H9 (cell line): ENCODE data around the gene SCN1B. TPM values are rescaled to one million over a fixed set of nuclear protein-coding genes. Genes with fewer than 3 reads are reported as not detected.
"Not testable (repeated sequence)": the region's sequence is repeated elsewhere in the genome, so short reads cannot be mapped to it uniquely, and the experiment has no call there.

ENCODE experiments used
- DNase-seq: peaks from one replicate; pipeline ENCODE4 v3.0.0-alpha.2; 2017
- H2AFZ ChIP-seq: one replicate; pipeline ENCODE4 v1.6.1; 2013; ENCODE audit warnings: mild to moderate bottlenecking, low read length, control low read depth, moderate library complexity
- H2AK5ac ChIP-seq: 2 replicates; pipeline ENCODE4 v1.6.1; 2013; ENCODE audit warnings: low read length, control low read depth, mixed read lengths; ENCODE audit not compliant: insufficient read length
- H2BK120ac ChIP-seq: one replicate; pipeline ENCODE4 v1.6.1; 2013; ENCODE audit warnings: low read depth, mild to moderate bottlenecking, low read length, control low read depth, inconsistent platforms; ENCODE audit not compliant: poor library complexity, severe bottlenecking
- H2BK12ac ChIP-seq: 2 replicates; pipeline ENCODE4 v1.6.1; 2013; ENCODE audit warnings: low read length, control low read depth, mixed read lengths, low read depth; ENCODE audit not compliant: insufficient read length
- H2BK15ac ChIP-seq: 2 replicates; pipeline ENCODE4 v1.6.1; 2013; ENCODE audit warnings: low read depth, low read length, control low read depth
- H2BK20ac ChIP-seq: one replicate; pipeline ENCODE4 v1.6.1; 2013; ENCODE audit warnings: low read depth, mild to moderate bottlenecking, low read length, control low read depth, inconsistent platforms; ENCODE audit not compliant: poor library complexity, severe bottlenecking
- H2BK5ac ChIP-seq: 2 replicates; pipeline ENCODE4 v1.6.1; 2013; ENCODE audit warnings: low read length, control low read depth, mixed read lengths; ENCODE audit not compliant: insufficient read length
- H3K14ac ChIP-seq: 2 replicates; pipeline ENCODE4 v1.6.1; 2013; ENCODE audit warnings: low read length, control low read depth; ENCODE audit not compliant: insufficient read depth
- H3K18ac ChIP-seq: 2 replicates; pipeline ENCODE4 v1.6.1; 2013; ENCODE audit warnings: low read depth, mild to moderate bottlenecking, mixed read lengths, low read length, control low read depth; ENCODE audit not compliant: insufficient read length
- H3K23ac ChIP-seq: 2 replicates; pipeline ENCODE4 v1.6.1; 2013; ENCODE audit warnings: low read length, control low read depth, mixed read lengths, low read depth; ENCODE audit not compliant: insufficient read length
- H3K23me2 ChIP-seq: 2 replicates; pipeline ENCODE4 v1.6.1; 2013; ENCODE audit warnings: low read depth, mild to moderate bottlenecking, mixed read lengths, low read length, control low read depth; ENCODE audit not compliant: insufficient read length, poor library complexity, severe bottlenecking
- H3K27ac ChIP-seq: 2 replicates; pipeline ENCODE4 v1.5.1; 2013; ENCODE audit warnings: low read length, control low read depth, mixed read lengths, low read depth; ENCODE audit not compliant: insufficient read length
- H3K27me3 ChIP-seq: 2 replicates; pipeline ENCODE4 v1.6.1; 2013; ENCODE audit warnings: low read length, control low read depth, inconsistent platforms; ENCODE audit not compliant: insufficient read depth
- H3K4ac ChIP-seq: 2 replicates; pipeline ENCODE4 v1.6.1; 2013; ENCODE audit warnings: low read depth, mild to moderate bottlenecking, control low read depth, inconsistent platforms, low read length, moderate library complexity
- H3K4me1 ChIP-seq: 2 replicates; pipeline ENCODE4 v1.6.1; 2013; ENCODE audit warnings: low read length, control low read depth, inconsistent platforms; ENCODE audit not compliant: insufficient read depth
- H3K4me2 ChIP-seq: 2 replicates; pipeline ENCODE4 v1.6.1; 2013; ENCODE audit warnings: low read length, control low read depth, mixed read lengths; ENCODE audit not compliant: insufficient read length, insufficient read depth
- H3K56ac ChIP-seq: 2 replicates; pipeline ENCODE4 v1.6.1; 2013; ENCODE audit warnings: low read depth, mild to moderate bottlenecking, mixed read lengths, low read length, control low read depth; ENCODE audit not compliant: insufficient read length
- H3K79me1 ChIP-seq: 2 replicates; pipeline ENCODE4 v1.6.1; 2013; ENCODE audit warnings: low read depth, mild to moderate bottlenecking, moderate library complexity, low read length, control low read depth, inconsistent platforms; ENCODE audit not compliant: insufficient read depth, poor library complexity, severe bottlenecking
- H3K79me2 ChIP-seq: 2 replicates; pipeline ENCODE4 v1.6.1; 2013; ENCODE audit warnings: low read length, control low read depth, inconsistent platforms; ENCODE audit not compliant: insufficient read depth
- H3K9ac ChIP-seq: 2 replicates; pipeline ENCODE4 v1.6.1; 2013; ENCODE audit warnings: low read length, control low read depth, mixed read lengths; ENCODE audit not compliant: insufficient read length; ENCODE audit errors: extremely low read depth
- H3K9me3 ChIP-seq: one replicate; pipeline ENCODE4 v1.6.1; 2013; ENCODE audit warnings: low read depth, low read length, inconsistent platforms; ENCODE audit not compliant: control insufficient read depth
- H3T11ph ChIP-seq: one replicate; pipeline ENCODE4 v1.6.1; 2013; ENCODE audit warnings: mild to moderate bottlenecking, low read length, control low read depth, inconsistent platforms
- H4K20me1 ChIP-seq: one replicate; pipeline ENCODE4 v1.6.1; 2013; ENCODE audit not compliant: control insufficient read depth, insufficient read length, insufficient read depth
- H4K5ac ChIP-seq: 2 replicates; pipeline ENCODE4 v1.6.1; 2013; ENCODE audit warnings: low read depth, mild to moderate bottlenecking, mixed read lengths, low read length, control low read depth; ENCODE audit not compliant: insufficient read length
- H4K8ac ChIP-seq: replicated peaks from 2 replicates; pipeline ENCODE4 v1.6.1; 2013; ENCODE audit warnings: low read length, control low read depth, mixed read lengths, low read depth; ENCODE audit not compliant: insufficient read length
- H4K91ac ChIP-seq: 2 replicates; pipeline ENCODE4 v1.6.1; 2013; ENCODE audit warnings: low read depth, mild to moderate bottlenecking, moderate library complexity, mixed read lengths, low read length, control low read depth; ENCODE audit not compliant: insufficient read length
- H3K27ac Mint-ChIP-seq, 3 experiments: 2 replicates in 2 of 3; 3 replicates in 1 of 3; pipeline ENCODE4 v1.8.0; 2020 to 2021; ENCODE audit warnings: mixed read lengths in 3 of 3, mild to moderate bottlenecking in 1 of 3, moderate library complexity in 1 of 3
- H3K27me3 Mint-ChIP-seq: 2 replicates; pipeline ENCODE4 v1.8.0; 2021; ENCODE audit warnings: low read depth, mild to moderate bottlenecking, moderate library complexity, mixed read lengths
- H3K36me3 Mint-ChIP-seq, 3 experiments: 2 replicates in 2 of 3; 3 replicates in 1 of 3; pipeline ENCODE4 v1.8.0; 2020 to 2021; ENCODE audit warnings: low read depth in 3 of 3, mixed read lengths in 3 of 3; ENCODE audit not compliant: insufficient read depth in 1 of 3
- H3K4me1 Mint-ChIP-seq, 2 experiments: 2 replicates each; pipeline ENCODE4 v1.8.0; 2020; ENCODE audit warnings: mixed read lengths in 2 of 2
- H3K4me3 Mint-ChIP-seq, 2 experiments: 2 replicates in 1 of 2; 3 replicates in 1 of 2; pipeline ENCODE4 v1.8.0; 2020 to 2021; ENCODE audit warnings: mild to moderate bottlenecking in 2 of 2, mixed read lengths in 2 of 2, moderate library complexity in 1 of 2
- H3K9me3 Mint-ChIP-seq, 2 experiments: 2 replicates in 1 of 2; 3 replicates in 1 of 2; pipeline ENCODE4 v1.8.0; 2020; ENCODE audit warnings: mild to moderate bottlenecking in 2 of 2, mixed read lengths in 2 of 2, moderate library complexity in 1 of 2
- CTCF ChIP-seq: fragments of 200-600 bp; sonication (generic); conservative IDR thresholded peaks from 3 replicates; pipeline ENCODE4 v1.8.0; 2021; ENCODE audit warnings: antibody characterized with exemption, mild to moderate bottlenecking
- WGBS: extraction: QIAGEN DNeasy Blood & Tissue Kit; methylation state at CpG from one replicate; pipeline ENCODE4 v1.1.7; 2013; ENCODE audit warnings: missing lambda C conversion rate, low lambda C conversion rate, mixed read lengths; ENCODE audit not compliant: insufficient read length; ENCODE audit errors: extremely low coverage; 5-methylcytosine and 5-hydroxymethylcytosine counted together
- total RNA-seq: library from RNA; stranded (reverse); gene quantifications from 2 replicates; pipeline ENCODE4 v1.2.1, GENCODE V29; 2021

The SCN1B gene
- total RNA-seq, 1 experiment from 2014 or later: 3.8 TPM

- Mint-ChIP-seq H3K27me3 (no peaks in the 10 kb centered on the region), H3K4me1 (0 out of 4 replicates have a peak, but pooled peaks cover 0 to 6% of the 10 kb centered on the region in 2 experiments), H3K27ac (peak overlapping the region in 2 of 3 experiments; percentile 42 to 97; a peak in 4 of 7 replicates), H3K4me3 (no peak overlapping the region), H3K9me3 (no peaks in the 10 kb centered on the region), H3K36me3 (peaks cover 74 to 97% (median 88%) of the 10 kb centered on the region in 3 experiments)
- no peak overlapping the region for H3K14ac ChIP-seq
- H4K91ac ChIP-seq: no peak overlapping the region
- H4K5ac ChIP-seq: no peak overlapping the region
- H2BK120ac ChIP-seq: no peak overlapping the region
- no peaks in the 10 kb centered on the region for H3K27me3 ChIP-seq
- no peak overlapping the region for H3T11ph ChIP-seq
- WGBS: no CpG with 5 or more reads among the region's 23 CpGs
- no peaks in the 10 kb centered on the region for H3K79me2 ChIP-seq
- H3K4ac ChIP-seq: no peak overlapping the region
- no peaks in the 10 kb centered on the region for H4K20me1 ChIP-seq
- H3K18ac ChIP-seq: no peak overlapping the region
- H2BK15ac ChIP-seq: no peak overlapping the region
- H4K8ac ChIP-seq: no peak overlapping the region
- DNase-seq: no peak
- H2BK20ac ChIP-seq: no peak overlapping the region
- no peak overlapping the region for H2BK5ac ChIP-seq
- H3K23me2 ChIP-seq: no peaks in the 10 kb centered on the region
- no peak for TF ChIP-seq CTCF
- no peaks in the 10 kb centered on the region for H3K79me1 ChIP-seq
- no peak overlapping the region for H2AFZ ChIP-seq
- H3K9me3 ChIP-seq: no peaks in the 10 kb centered on the region
- no peak overlapping the region for H2AK5ac ChIP-seq
- H3K27ac ChIP-seq: no peak overlapping the region
- H2BK12ac ChIP-seq: no peak overlapping the region
- H3K9ac ChIP-seq: no peak overlapping the region
- H3K56ac ChIP-seq: no peak overlapping the region
- no peaks in the 10 kb centered on the region for H3K4me1 ChIP-seq
- no peak overlapping the region for H3K4me2 ChIP-seq
- no peak overlapping the region for H3K23ac ChIP-seq
Measured at GRCh38 chr19:35013820-35014754, 16.2 kb upstream of the SCN1B start.

- not testable (repeated sequence) for H4K5ac ChIP-seq, H3K27ac Mint-ChIP-seq, H3T11ph ChIP-seq, H3K79me1 ChIP-seq, H3K18ac ChIP-seq, H3K27me3 ChIP-seq, H2BK120ac ChIP-seq, H3K79me2 ChIP-seq, H4K20me1 ChIP-seq, H3K9ac ChIP-seq, DNase-seq, H3K14ac ChIP-seq, H3K4ac ChIP-seq, H3K27me3 Mint-ChIP-seq, H2BK12ac ChIP-seq, H2AK5ac ChIP-seq, H3K9me3 Mint-ChIP-seq, H3K4me2 ChIP-seq, H2AFZ ChIP-seq, H3K27ac ChIP-seq, H2BK5ac ChIP-seq, H3K4me1 ChIP-seq, H3K56ac ChIP-seq, H3K23ac ChIP-seq, H3K9me3 ChIP-seq, H3K4me1 Mint-ChIP-seq, H4K8ac ChIP-seq, H3K23me2 ChIP-seq, H4K91ac ChIP-seq, H3K4me3 Mint-ChIP-seq, H2BK15ac ChIP-seq, H2BK20ac ChIP-seq
- peaks cover 71 to 97% (median 88%) of the 10 kb centered on the region in 3 experiments for H3K36me3 Mint-ChIP-seq
- WGBS: no CpG with 5 or more reads among the region's 4 CpGs
Measured at GRCh38 chr19:35014774-35015173, 15.5 kb upstream of the SCN1B start.
